GM18909 (cell line): ENCODE data around the gene TMEM158.

Experiments used
- ATAC-seq: cut with Tn5 transposase; IDR thresholded peaks from one replicate; pipeline ENCODE4 v1.9.1; 2021; ENCODE audit warnings: mild to moderate bottlenecking; ENCODE audit not compliant: unreplicated experiment, poor library complexity

The TMEM158 gene

DNA sequence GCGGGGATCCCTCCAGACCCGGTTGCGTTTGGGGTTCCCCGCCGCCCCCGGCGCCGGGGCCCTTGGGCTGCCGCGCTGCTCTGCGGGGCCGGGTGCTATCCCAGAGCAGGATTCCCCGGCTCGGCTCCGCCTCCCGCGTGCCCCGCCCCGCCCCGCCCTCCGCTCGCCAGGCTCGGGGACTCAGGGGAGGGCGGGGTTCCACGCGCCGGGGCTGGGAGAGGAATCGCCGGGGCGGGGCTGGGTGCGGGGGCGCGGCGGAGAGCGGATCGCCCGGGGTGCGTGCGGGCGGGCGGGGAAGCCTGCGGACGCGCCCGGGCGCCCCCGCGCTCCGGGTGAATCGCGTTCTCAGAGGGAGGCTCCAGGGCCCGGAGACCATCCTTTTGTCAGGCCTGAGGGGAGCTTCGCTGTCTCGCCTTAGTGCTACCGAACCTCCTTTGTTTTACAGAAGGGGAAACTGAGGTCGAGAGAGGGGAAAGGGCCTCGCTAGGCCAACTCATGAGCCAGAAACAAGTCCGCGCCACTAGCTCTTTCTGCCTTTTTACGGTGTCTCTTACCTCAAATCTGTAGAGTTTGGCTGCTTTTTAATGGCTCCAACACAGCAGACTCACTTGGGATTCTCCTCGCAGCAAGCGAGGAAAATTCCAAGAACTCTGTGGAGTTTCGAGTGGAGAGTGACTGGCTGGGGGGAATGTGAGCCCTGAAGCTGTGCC, at the start of gene TMEM158:
Gene TMEM158 (minus strand): TSS at position 82 of the 710 bp plus-strand sequence. CDS start 260 bp downstream, outside the sequence.
- peak; percentile 73 for ATAC-seq

- no peak for ATAC-seq
Measured at GRCh38 chr3:45275006-45275704, 49.1 kb upstream of the TMEM158 start.

- no peak for ATAC-seq
Measured at GRCh38 chr3:45273681-45274515, 47.8 kb upstream of the TMEM158 start.

GRCh38 chr3:45272828-45273470, 46.9 kb upstream of the TMEM158 start:
- no peak for ATAC-seq

GRCh38 chr3:45272032-45272810, 46.1 kb upstream of the TMEM158 start:
- no peak for ATAC-seq

GRCh38 chr3:45269952-45270351, 43.9 kb upstream of the TMEM158 start:
- ATAC-seq, result no peak

DNA sequence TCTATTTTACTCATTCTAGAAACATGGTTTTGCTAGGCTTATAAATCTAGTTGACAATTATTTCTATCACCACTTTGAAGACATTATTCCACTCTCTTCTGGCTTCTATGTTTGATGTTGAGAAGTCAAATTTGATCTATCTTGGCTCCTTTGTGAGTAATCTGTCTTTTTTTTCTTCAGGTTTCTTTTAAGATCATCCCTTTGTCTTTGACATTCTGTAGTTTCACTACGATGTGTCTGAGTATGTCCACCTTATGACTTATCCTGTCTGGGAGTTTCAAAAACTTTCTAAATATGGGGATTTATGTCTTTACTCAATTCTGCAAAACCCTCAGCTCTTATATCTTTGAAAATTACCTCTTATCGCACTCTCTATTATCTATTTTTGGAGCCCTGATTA, 41.0 kb upstream of the TMEM158 start:
- no peak for ATAC-seq

GRCh38 chr3:45261333-45262110, 35.4 kb upstream of the TMEM158 start:
- ATAC-seq, result no peak

DNA sequence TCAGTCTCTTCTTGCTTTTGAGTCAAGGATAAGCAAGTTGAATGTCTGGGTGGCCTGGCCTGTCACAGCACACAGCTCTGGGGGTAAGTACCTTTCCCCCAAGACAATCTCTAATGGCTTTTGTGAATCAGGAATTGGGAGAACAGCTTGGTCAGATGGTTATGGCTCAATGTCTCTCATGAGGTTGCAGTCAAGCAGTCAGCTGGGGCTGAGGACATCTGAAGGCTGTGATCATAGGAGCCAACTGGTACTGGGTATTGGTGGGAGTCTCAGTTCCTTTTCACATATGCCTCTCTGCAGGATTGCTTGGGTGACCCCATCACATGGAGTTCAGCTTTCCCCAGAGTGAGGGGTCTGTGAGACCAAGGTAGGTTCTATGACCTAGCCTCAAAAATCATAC, 33.0 kb upstream of the TMEM158 start:
- no peak for ATAC-seq

GRCh38 chr3:45258317-45258716, 32.2 kb upstream of the TMEM158 start:
- no peak for ATAC-seq

DNA sequence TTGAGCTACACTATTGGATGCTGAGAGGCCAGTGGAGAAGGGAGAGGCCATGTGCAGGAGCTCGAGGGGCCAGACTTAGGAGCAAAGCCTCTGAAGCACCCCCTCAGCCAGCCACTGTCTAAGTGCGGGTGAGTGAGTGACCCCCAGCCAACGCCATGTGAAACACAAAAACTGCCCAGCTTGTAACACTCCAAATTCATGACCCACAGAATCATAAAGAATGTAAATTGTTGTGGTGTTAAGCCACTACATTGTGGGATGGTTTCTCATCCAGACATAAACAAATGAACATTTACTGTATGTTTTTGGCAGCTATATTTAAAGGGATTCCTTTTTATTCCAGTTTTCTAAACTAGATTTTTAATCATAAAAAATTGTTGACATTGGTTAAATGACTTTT, 27.2 kb upstream of the TMEM158 start:
- ATAC-seq, result no peak

GRCh38 chr3:45252826-45253225, 26.7 kb upstream of the TMEM158 start:
- no peak for ATAC-seq

DNA sequence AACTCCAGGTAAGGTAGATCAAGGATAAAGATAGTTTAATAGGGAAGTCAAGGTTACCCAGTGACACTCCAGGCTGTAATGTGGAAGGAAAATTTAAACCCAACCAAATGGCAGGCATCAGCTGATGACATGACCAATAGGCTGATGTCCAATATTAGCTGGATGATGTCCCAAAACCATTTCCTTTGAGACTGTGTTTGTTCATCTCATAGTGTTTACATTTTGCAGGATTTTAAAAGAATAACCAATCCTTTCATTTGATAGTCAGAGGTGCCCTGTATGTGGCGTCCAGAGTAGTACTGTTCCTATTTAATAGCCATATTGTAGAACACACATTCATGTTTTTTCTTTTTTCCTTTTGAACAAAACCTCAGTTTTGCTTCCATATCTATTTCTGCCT, 23.3 kb upstream of the TMEM158 start:
- no peak for ATAC-seq

DNA sequence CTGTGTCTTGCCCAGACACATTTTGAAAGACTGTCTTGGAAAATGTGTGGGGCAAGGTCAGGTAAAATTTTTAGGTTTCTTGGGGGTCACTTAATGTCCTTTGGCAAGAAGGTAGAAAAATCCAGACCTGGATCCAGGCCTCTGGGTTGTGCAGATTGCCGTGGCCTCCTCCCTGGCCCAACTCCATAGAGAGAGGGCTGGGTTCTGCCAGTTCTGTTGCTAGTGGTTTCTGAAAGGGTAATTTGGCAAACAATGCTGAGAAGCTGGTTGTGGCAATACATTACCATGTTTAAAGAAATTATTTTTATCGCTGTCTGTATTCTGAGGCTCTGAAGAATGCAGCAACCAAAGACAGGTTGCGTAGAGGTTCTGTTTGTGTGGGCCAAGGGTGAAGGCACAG, 20.2 kb upstream of the TMEM158 start:
- ATAC-seq, result no peak

DNA sequence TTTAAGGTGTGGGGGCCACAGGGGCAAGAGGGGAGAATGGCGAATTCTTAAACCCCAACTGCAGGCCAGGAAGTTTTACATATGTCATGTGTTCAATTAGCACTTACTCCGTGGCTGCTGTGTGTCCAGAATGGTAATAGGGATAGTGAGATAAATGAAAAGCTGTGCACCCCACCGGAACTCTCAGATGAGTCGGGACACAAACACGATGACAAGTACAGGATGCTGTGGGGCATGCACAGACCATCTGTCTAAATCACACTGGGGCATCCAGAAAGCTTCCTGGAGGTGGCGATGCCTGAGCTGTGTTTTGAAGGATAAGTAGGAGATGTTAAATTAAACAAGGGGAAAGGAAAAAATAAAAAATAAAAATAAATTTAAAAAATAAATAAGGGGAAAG, 18.3 kb upstream of the TMEM158 start:
- no peak for ATAC-seq

- ATAC-seq, result no peak
Measured at GRCh38 chr3:45241206-45241605, 15.1 kb upstream of the TMEM158 start.

- ATAC-seq, result no peak
Measured at GRCh38 chr3:45240292-45240691, 14.2 kb upstream of the TMEM158 start.

DNA sequence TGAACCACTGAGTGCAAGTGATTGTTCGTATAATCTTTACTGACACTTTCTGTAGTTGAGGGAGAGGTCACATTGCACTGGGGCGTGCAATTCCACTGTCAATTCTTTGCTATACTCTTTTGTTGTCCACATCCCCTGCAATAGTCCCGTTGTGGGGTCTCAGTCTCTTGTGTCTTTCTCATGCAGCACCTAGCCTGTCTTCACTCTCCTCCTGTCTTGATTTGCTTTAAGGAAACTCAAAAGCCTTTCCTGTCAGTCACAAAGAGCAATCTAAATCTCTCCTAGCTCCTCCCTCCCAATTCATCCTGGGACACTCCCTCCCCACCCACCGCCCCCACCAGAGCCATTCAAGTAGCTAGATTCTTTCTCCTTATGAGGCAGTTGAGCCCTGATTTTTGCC, 13.2 kb upstream of the TMEM158 start:
- ATAC-seq, result no peak

- ATAC-seq, result no peak
Measured at GRCh38 chr3:45236964-45237363, 10.9 kb upstream of the TMEM158 start.
